Kidney epithelial cell (primary cell): ENCODE results near the gene MBNL1. TPM values are rescaled to one million over a fixed set of nuclear protein-coding genes. Genes with fewer than 3 reads are reported as not detected.

Source experiments
- DNase-seq: peaks from one replicate; pipeline ENCODE4 v3.0.0-alpha.2; 2010; ENCODE audit warnings: low read depth
- H3K27me3 ChIP-seq: 2 replicates; pipeline ENCODE4 v1.6.0; 2011; ENCODE audit warnings: low read length; ENCODE audit not compliant: control insufficient read depth, insufficient read depth
- H3K36me3 ChIP-seq: 2 replicates; pipeline ENCODE4 v1.5.1; 2011; ENCODE audit warnings: low read length; ENCODE audit not compliant: control insufficient read depth, insufficient read depth
- H3K4me3 ChIP-seq: 2 replicates; pipeline ENCODE4 v1.5.1; 2011; ENCODE audit warnings: low read depth, mild to moderate bottlenecking, control low read depth, low read length
- total RNA-seq: library from RNA; depleted of rRNA; stranded (reverse); fragments of >200 nt; gene quantifications from 2 replicates; pipeline ENCODE4 v1.2.3, GENCODE V29; 2015
- TF ChIP-seq, protein P1 (sequence below): IDR thresholded peaks from 2 replicates; pipeline ENCODE4 v1.5.1; 2011; ENCODE audit warnings: mild to moderate bottlenecking, moderate library complexity, low read length, control low read depth, inconsistent platforms; ENCODE audit not compliant: insufficient read depth, poor library complexity, severe bottlenecking

The MBNL1 gene
- total RNA-seq, 1 donor from 2014 or later = 47.5 TPM

- H3K36me3 ChIP-seq = no peaks in the 10 kb centered on the region
- no peak overlapping the region for H3K4me3 ChIP-seq
- TF ChIP-seq, protein P1, sequence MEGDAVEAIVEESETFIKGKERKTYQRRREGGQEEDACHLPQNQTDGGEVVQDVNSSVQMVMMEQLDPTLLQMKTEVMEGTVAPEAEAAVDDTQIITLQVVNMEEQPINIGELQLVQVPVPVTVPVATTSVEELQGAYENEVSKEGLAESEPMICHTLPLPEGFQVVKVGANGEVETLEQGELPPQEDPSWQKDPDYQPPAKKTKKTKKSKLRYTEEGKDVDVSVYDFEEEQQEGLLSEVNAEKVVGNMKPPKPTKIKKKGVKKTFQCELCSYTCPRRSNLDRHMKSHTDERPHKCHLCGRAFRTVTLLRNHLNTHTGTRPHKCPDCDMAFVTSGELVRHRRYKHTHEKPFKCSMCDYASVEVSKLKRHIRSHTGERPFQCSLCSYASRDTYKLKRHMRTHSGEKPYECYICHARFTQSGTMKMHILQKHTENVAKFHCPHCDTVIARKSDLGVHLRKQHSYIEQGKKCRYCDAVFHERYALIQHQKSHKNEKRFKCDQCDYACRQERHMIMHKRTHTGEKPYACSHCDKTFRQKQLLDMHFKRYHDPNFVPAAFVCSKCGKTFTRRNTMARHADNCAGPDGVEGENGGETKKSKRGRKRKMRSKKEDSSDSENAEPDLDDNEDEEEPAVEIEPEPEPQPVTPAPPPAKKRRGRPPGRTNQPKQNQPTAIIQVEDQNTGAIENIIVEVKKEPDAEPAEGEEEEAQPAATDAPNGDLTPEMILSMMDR = no peak
- no peak for DNase-seq
- H3K27me3 ChIP-seq = no peaks in the 10 kb centered on the region
Observed at GRCh38 chr3:152405915-152406802, 137.4 kb downstream of the MBNL1 start.

- Histone ChIP-seq H3K36me3 (no peaks in the 10 kb centered on the region), H3K4me3 (no peak overlapping the region), H3K27me3 (no peaks in the 10 kb centered on the region)
- TF ChIP-seq, protein P1 = no peak
- DNase-seq = no peak
Observed at GRCh38 chr3:152413240-152413639, 144.5 kb downstream of the MBNL1 start.

DNA sequence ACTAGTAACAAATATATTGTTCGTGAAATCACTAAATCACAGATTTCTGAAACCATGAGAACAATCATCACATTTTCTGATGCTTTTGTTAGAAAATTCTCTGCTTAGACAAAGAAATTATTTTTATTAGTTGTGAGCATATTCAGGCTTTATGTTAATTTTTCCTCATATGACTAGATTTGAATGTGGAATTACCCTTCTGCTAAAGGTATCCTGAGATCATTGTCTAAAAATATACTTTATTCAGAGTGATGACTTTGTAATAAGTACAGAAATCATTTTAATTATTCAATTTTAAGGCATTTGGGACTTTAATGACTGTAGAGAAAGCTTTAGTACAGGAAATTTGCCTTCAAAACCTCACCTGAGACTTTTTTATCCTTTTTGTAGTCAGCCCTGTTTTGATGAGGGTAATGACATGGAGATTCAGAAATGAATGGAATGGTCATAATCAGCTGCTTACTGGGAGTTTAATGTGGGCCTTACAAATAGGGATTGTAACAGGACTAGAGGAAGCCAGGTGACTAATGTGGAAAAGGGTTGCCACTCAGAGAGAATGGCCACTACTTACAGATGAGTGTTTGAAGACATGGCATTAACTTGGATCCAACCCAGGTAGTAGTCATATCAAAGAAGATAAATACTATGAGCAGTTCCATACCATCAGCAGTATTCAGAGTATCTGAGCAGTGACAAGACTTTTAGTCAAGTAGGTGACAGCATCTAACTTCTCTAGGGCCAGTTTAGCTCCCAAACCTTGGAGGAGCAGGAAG is 148.3 kb downstream of the MBNL1 start:
- no peaks in the 10 kb centered on the region for H3K27me3 ChIP-seq
- TF ChIP-seq, protein P1 = no peak
- no peak overlapping the region for H3K4me3 ChIP-seq
- H3K36me3 ChIP-seq = peaks cover 4% of the 10 kb centered on the region
- DNase-seq = no peak

DNA sequence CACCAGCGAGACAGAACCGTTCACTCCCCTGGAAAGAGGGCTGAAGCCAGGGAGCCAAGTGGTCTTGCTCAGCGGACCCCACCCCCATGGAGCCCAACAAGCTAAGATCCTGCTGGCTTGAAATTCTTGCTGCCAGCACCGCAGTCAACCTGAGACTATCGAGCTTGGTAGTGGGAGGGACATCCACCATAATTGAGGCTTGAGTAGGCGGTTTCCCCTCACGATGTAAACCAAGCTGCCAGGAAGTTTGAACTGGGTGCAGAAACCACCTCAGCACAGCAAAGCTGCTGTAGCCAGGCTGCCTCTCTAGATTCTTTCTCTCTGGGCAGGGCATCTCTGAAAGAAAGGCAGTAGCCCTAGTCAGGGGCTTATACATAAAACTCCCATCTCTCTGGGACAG is 151.0 kb downstream of the MBNL1 start:
- Histone ChIP-seq H3K4me3 (no peak overlapping the region), H3K27me3 (no peaks in the 10 kb centered on the region), H3K36me3 (peaks cover 4% of the 10 kb centered on the region)
- DNase-seq = no peak
- TF ChIP-seq, protein P1 = no peak

DNA sequence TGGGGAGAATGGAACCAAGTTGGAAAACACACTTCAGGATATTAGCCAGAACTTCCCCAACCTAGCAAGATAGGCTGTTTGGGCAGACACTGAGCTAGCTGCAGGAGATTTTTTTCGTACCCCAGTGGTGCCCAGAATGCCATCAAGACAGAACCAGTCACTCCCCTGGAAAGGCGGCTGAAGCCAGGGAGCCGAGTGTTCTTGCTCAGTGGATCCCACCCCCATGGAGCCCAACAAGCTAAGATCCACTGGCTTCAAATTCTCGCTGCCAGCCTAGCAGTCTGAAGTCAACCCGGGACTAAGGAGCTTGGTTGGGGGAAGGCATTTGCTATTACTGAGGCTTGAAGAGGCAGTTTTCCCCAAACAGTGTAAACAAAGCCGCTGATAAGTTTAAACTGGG is 152.4 kb downstream of the MBNL1 start:
- H3K27me3 ChIP-seq = no peaks in the 10 kb centered on the region
- H3K36me3 ChIP-seq = peaks cover 4% of the 10 kb centered on the region
- H3K4me3 ChIP-seq = no peak overlapping the region
- TF ChIP-seq, protein P1 = no peak
- no peak for DNase-seq
